Panc1 (cell line): ENCODE data around the gene STAC3.

Experiments
- CTCF ChIP-seq: fragments of 450-650 bp; IDR thresholded peaks from 2 replicates; pipeline ENCODE4 v1.5.1; 2017; ENCODE audit warnings: mild to moderate bottlenecking
- POLR2AphosphoS5 ChIP-seq: IDR thresholded peaks from 2 replicates; pipeline ENCODE4 v1.6.1; 2012; ENCODE audit warnings: mild to moderate bottlenecking, low read depth, low read length, moderate library complexity
- TCF7L2 ChIP-seq: IDR thresholded peaks from 2 replicates; pipeline ENCODE4 v1.6.1; 2011; ENCODE audit warnings: mild to moderate bottlenecking, low read depth, low read length, inconsistent platforms
- TF ChIP-seq, protein P1 (sequence below), 2 experiments: IDR thresholded peaks; 2 replicates each; pipeline ENCODE4 v1.6.1; 2011 to 2012; ENCODE audit warnings: low read depth in 2 of 2, control low read depth in 1 of 2, low read length in 1 of 2, mild to moderate bottlenecking in 1 of 2, moderate library complexity in 1 of 2; ENCODE audit not compliant: insufficient read depth in 1 of 2

- TF ChIP-seq, protein P1, sequence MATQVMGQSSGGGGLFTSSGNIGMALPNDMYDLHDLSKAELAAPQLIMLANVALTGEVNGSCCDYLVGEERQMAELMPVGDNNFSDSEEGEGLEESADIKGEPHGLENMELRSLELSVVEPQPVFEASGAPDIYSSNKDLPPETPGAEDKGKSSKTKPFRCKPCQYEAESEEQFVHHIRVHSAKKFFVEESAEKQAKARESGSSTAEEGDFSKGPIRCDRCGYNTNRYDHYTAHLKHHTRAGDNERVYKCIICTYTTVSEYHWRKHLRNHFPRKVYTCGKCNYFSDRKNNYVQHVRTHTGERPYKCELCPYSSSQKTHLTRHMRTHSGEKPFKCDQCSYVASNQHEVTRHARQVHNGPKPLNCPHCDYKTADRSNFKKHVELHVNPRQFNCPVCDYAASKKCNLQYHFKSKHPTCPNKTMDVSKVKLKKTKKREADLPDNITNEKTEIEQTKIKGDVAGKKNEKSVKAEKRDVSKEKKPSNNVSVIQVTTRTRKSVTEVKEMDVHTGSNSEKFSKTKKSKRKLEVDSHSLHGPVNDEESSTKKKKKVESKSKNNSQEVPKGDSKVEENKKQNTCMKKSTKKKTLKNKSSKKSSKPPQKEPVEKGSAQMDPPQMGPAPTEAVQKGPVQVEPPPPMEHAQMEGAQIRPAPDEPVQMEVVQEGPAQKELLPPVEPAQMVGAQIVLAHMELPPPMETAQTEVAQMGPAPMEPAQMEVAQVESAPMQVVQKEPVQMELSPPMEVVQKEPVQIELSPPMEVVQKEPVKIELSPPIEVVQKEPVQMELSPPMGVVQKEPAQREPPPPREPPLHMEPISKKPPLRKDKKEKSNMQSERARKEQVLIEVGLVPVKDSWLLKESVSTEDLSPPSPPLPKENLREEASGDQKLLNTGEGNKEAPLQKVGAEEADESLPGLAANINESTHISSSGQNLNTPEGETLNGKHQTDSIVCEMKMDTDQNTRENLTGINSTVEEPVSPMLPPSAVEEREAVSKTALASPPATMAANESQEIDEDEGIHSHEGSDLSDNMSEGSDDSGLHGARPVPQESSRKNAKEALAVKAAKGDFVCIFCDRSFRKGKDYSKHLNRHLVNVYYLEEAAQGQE (IDR thresholded peaks at IDR 0.05; ENCODE audit: insufficient read depth in 1 of 2, low read depth in 2 of 2, low read length in 1 of 2) = no peak
- TF ChIP-seq TCF7L2 = no peak
- no peak for TF ChIP-seq CTCF
- no peak for TF ChIP-seq POLR2AphosphoS5
Measured at GRCh38 chr12:57215065-57215464, 35.9 kb downstream of the STAC3 start.
